Activated CD8-positive, alpha-beta memory T cell treated with anti-CD3 and anti-CD28 coated beads for 1 hour (primary cell): Measurements from ENCODE around the gene ZNF44.
A peak's percentile ranks its signal among the peaks of the same experiment; 100 is the strongest.
"Not testable (repeated sequence)": the region's sequence is repeated elsewhere in the genome, so short reads cannot be mapped to it uniquely, and the experiment has no call there.

ENCODE experiments used
- DNase-seq, 2 donors: peaks; one replicate each; pipeline ENCODE4 v3.0.0-alpha.2; 2020; ENCODE audit warnings: low read depth in 1 of 2; ENCODE audit errors: extremely low read depth in 1 of 2

ZNF44 gene

GRCh38 chr19:12294249-12295158, at the start of gene ZNF44:
Gene ZNF44, minus strand, starts transcription at chr19:12294883. Its CDS starts 189 bp downstream, at chr19:12294694.
- peak; percentile 86 to 92 for DNase-seq

- DNase-seq = peak; percentile 91 to 95
Observed at GRCh38 chr19:12333162-12334159, 38.8 kb upstream of the ZNF44 start, which contains the start of gene ZNF563. Gene ZNF563, minus strand, starts transcription at chr19:12333633. Its CDS starts 151 bp downstream, at chr19:12333482.

- no peak for DNase-seq
Observed at GRCh38 chr19:12331211-12331941, 36.7 kb upstream of the ZNF44 start.

DNA sequence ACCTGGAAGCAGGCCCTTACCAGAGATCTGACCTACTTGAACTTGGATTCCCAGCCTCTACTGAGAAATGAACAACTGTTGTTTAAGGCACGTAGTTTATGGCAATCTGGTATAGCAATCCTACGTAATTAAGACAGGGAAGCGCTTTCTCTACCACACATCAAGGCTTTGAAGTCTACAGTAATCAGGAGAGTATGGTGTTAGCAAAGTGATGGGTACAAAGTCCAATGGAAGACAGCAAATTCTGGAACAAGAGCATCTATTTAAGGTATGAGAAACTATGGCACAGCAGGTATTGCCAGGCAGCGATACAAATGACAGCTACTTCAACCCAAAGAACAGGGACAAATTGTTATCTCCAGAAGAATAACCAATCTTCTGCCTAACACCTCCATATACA, 35.7 kb upstream of the ZNF44 start:
- DNase-seq = no peak

- no peak for DNase-seq
Observed at GRCh38 chr19:12325690-12326089, 31.0 kb upstream of the ZNF44 start.

GRCh38 chr19:12318782-12319413, 24.2 kb upstream of the ZNF44 start:
- DNase-seq = no peak

DNA sequence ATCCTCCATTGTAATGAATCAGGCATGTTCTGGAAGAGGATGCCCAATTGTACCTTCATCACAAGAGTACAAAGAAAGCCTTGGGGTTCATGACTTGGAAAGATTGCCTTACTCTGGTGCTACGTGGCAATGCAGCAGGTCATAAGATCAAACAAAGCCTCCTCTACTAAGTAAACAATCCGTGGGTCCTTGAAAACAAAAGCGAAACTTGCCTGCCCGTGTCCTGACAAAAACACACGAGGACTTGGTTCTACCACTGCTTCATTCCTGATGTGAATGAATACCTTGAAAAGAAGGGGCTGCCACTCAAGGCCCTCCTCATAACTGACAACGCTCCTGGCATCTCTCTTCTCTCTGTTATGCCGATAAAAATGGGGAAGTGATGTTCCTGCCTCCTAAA, 19.9 kb upstream of the ZNF44 start:
- DNase-seq = no peak

- DNase-seq = not testable (repeated sequence)
Observed at GRCh38 chr19:12308891-12309290, 14.2 kb upstream of the ZNF44 start.

- no peak for DNase-seq
Observed at GRCh38 chr19:12295191-12295590, 508 bp upstream of the ZNF44 start.

GRCh38 chr19:12293777-12294248, 870 bp downstream of the ZNF44 start:
- peak in 1 of 2 donors; percentile 35 for DNase-seq

GRCh38 chr19:12289790-12290065, 5.0 kb downstream of the ZNF44 start:
- DNase-seq = no peak

GRCh38 chr19:12287958-12288500, 6.7 kb downstream of the ZNF44 start:
- DNase-seq = no peak

GRCh38 chr19:12284631-12285030, 10.1 kb downstream of the ZNF44 start:
- no peak for DNase-seq

- no peak for DNase-seq
Observed at GRCh38 chr19:12284226-12284625, 10.5 kb downstream of the ZNF44 start.

GRCh38 chr19:12278713-12279112, 16.0 kb downstream of the ZNF44 start:
- DNase-seq = no peak

- DNase-seq = no peak
Observed at GRCh38 chr19:12272980-12273901, 21.4 kb downstream of the ZNF44 start.

GRCh38 chr19:12272386-12272785, 22.3 kb downstream of the ZNF44 start:
- no peak for DNase-seq

- no peak for DNase-seq
Observed at GRCh38 chr19:12270854-12271253, 23.8 kb downstream of the ZNF44 start.
